Bronchial epithelial cell (primary cell): ENCODE measurements around the gene ECI1. TPM values are rescaled to one million over a fixed set of nuclear protein-coding genes. Genes with fewer than 3 reads are reported as not detected.
A peak's percentile ranks its signal among the peaks of the same experiment; 100 is the strongest.
"Not testable (repeated sequence)": the region's sequence is repeated elsewhere in the genome, so short reads cannot be mapped to it uniquely, and the experiment has no call there.

ENCODE experiments used
- DNase-seq: peaks from one replicate; pipeline ENCODE4 v3.0.0-alpha.2; 2010; ENCODE audit warnings: low read depth
- FAIRE-seq: peaks from 2 replicates; lab custom pipeline; 2011; peaks lifted over from hg19 to GRCh38; lab: Jason Lieb, UNC
- H3K27me3 ChIP-seq: 2 replicates; pipeline ENCODE4 v1.5.1; 2011; ENCODE audit warnings: low read length; ENCODE audit not compliant: control insufficient read depth, insufficient read depth
- H3K36me3 ChIP-seq: 2 replicates; pipeline ENCODE4 v1.5.1; 2011; ENCODE audit warnings: low read length; ENCODE audit not compliant: control insufficient read depth, insufficient read depth
- H3K4me3 ChIP-seq: 2 replicates; pipeline ENCODE4 v1.5.1; 2011; ENCODE audit warnings: mild to moderate bottlenecking, low read depth, low read length, control low read depth
- total RNA-seq: library from RNA; depleted of rRNA; stranded (reverse); fragments of >200 nt; gene quantifications from 2 replicates; pipeline ENCODE4 v1.2.1, GENCODE V29; 2014
- TF ChIP-seq, protein P1 (sequence below): IDR thresholded peaks from 2 replicates; pipeline ENCODE4 v1.5.1; 2011; ENCODE audit warnings: mild to moderate bottlenecking, moderate library complexity, low read length, control low read depth, inconsistent platforms; ENCODE audit not compliant: insufficient read depth, severe bottlenecking

ECI1 gene
- total RNA-seq, 1 donor from 2014 or later: 140 TPM

DNA sequence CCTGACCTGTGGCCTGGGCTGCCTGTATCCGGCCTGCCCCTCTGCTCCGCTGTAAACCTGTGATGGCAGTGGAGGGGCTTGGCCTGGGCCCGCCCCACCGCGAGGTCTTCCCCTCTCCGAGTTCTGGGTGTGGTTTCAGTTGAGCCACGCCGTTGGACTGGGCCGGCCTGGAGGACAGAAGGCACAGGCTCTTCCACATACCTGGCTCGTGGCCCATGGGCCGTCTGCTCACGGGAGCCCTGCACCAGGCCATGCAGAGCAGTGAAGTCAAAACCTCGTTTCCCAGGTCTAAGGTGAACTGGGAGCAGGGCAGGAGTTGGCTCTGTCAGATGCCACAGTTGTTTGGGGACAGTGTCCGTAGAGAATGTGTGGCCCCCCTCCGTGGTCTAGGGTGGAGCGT is 22.1 kb upstream of the ECI1 start:
- no peak overlapping the region for H3K4me3 ChIP-seq
- H3K36me3 ChIP-seq: no peaks in the 10 kb centered on the region
- FAIRE-seq: no peak
- no peak for DNase-seq
- no peaks in the 10 kb centered on the region for H3K27me3 ChIP-seq
- TF ChIP-seq, protein P1, sequence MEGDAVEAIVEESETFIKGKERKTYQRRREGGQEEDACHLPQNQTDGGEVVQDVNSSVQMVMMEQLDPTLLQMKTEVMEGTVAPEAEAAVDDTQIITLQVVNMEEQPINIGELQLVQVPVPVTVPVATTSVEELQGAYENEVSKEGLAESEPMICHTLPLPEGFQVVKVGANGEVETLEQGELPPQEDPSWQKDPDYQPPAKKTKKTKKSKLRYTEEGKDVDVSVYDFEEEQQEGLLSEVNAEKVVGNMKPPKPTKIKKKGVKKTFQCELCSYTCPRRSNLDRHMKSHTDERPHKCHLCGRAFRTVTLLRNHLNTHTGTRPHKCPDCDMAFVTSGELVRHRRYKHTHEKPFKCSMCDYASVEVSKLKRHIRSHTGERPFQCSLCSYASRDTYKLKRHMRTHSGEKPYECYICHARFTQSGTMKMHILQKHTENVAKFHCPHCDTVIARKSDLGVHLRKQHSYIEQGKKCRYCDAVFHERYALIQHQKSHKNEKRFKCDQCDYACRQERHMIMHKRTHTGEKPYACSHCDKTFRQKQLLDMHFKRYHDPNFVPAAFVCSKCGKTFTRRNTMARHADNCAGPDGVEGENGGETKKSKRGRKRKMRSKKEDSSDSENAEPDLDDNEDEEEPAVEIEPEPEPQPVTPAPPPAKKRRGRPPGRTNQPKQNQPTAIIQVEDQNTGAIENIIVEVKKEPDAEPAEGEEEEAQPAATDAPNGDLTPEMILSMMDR: no peak

GRCh38 chr16:2271848-2272461 is 20.6 kb upstream of the ECI1 start:
- TF ChIP-seq, protein P1: no peak
- Histone ChIP-seq H3K27me3 (no peaks in the 10 kb centered on the region), H3K4me3 (no peak overlapping the region), H3K36me3 (no peaks in the 10 kb centered on the region)
- FAIRE-seq: no peak
- DNase-seq: no peak

DNA sequence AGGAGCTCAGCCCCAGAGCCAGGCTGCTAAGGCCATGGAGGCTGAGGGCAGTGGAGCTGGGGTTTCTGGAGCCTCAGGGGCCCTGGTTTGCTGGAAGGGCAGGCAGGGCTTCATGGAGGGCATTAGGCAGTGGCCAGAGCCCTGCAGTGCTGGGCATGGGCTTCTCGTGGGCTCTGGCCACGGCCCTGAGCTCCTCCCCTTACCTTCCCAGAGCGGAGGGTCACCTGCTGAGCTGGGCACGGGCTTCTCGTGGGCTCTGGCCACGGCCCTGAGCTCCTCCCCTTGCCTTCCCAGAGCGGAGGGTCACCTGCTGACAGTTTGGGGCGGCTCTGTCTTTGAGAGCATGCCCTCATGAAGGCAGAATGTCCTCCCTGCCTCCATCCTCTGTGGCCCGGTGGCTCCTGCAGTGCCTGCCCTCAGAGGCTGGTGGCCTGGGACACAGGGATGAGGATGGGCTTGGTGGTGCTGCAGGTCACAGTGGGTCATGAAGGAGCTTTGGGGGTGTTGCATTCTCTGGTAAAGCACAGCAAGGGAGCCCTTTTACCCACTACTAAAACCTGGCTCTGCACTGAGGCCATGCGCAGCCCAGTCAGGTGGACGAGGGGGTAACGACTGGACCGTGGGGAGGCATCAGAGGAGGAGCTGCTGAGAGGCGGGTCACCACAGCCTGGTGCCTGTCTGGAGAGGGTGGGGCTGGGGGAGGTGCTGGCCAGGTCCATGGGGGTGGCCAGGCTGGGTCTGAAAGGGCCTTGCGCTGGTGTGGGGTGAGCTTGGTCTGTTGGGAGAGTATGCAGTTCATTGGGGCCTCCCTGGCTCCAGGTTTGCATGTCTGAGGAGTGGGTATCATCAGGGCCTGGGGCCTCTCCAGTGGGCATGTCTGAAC is 19.4 kb upstream of the ECI1 start:
- H3K4me3 ChIP-seq: no peak overlapping the region
- H3K27me3 ChIP-seq: no peaks in the 10 kb centered on the region
- no peak for DNase-seq
- TF ChIP-seq, protein P1: no peak
- FAIRE-seq: no peak
- peaks cover 1% of the 10 kb centered on the region for H3K36me3 ChIP-seq

GRCh38 chr16:2270070-2270462 is 18.7 kb upstream of the ECI1 start:
- DNase-seq (no peak), FAIRE-seq (no peak)
- Histone ChIP-seq H3K36me3 (peaks cover 2% of the 10 kb centered on the region), H3K4me3 (no peak overlapping the region), H3K27me3 (no peaks in the 10 kb centered on the region)
- TF ChIP-seq, protein P1: no peak

GRCh38 chr16:2267913-2268666 is 16.7 kb upstream of the ECI1 start, which contains the start of gene RNPS1:
Gene RNPS1 (minus strand): TSS chr16:2268126. CDS start chr16:2264643, 3,483 bp downstream.
- Histone ChIP-seq H3K27me3 (no peaks in the 10 kb centered on the region), H3K36me3 (peaks cover 14% of the 10 kb centered on the region), H3K4me3 (peak within 1 kb of the TSS; percentile 71)
- DNase-seq (peak; percentile 80), FAIRE-seq (no peak)
- TF ChIP-seq, protein P1: no peak

DNA sequence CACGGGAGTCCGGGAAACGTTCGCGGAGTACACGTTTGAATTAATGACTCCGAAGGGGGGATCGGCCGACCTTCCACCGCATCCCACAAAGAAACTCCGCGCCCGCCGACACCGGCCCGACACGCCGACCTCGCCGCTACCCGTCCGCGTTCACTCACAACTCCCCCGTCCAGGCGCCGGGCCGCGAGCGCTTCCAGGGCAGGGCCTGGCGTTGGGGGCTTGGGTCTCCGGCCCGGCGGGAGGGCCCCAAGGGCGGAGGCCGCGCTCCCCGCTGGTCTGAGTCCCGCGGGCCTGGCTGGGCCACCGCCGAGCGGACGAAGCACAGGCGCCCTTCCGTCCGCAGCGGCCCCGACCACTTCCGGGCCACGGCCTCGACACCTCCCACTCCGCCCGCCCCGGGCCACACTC is 16.1 kb upstream of the ECI1 start:
- FAIRE-seq, H3K27me3 ChIP-seq, DNase-seq: not testable (repeated sequence)
- peak overlapping the region; percentile 71 for H3K4me3 ChIP-seq
- H3K36me3 ChIP-seq: peaks cover 16% of the 10 kb centered on the region

GRCh38 chr16:2266887-2267286 is 15.5 kb upstream of the ECI1 start:
- DNase-seq: not testable (repeated sequence)
- FAIRE-seq: peak; percentile 91
- H3K36me3 ChIP-seq: peaks cover 22% of the 10 kb centered on the region

GRCh38 chr16:2263026-2263425 is 11.6 kb upstream of the ECI1 start:
- H3K4me3 ChIP-seq, DNase-seq, H3K27me3 ChIP-seq, FAIRE-seq: not testable (repeated sequence)
- peaks cover 32% of the 10 kb centered on the region for H3K36me3 ChIP-seq

More at GRCh38 chr16:2266887-2267286, 15.5 kb upstream of the ECI1 start:
- peak overlapping the region; percentile 71 for H3K4me3 ChIP-seq
- not testable (repeated sequence) for H3K27me3 ChIP-seq
